MM.1S (cell line): ENCODE data around the gene IQGAP2.
"Not testable (repeated sequence)": the region's sequence is repeated elsewhere in the genome, so short reads cannot be mapped to it uniquely, and the experiment has no call there.

Experiments
- CTCF ChIP-seq: fragments of 300-600 bp; sonication (generic); IDR thresholded peaks from 2 replicates; pipeline ENCODE4 v1.5.1; 2016; ENCODE audit warnings: antibody characterized with exemption, low read length, mixed read lengths
- EZH2 ChIP-seq: fragments of 300-600 bp; sonication (generic); optimal IDR thresholded peaks from 2 replicates; pipeline ENCODE3; 2017; ENCODE audit warnings: low read depth, mild to moderate bottlenecking, antibody characterized with exemption, low read length, mixed read lengths

GRCh38 chr5:76680826-76681225, 277.7 kb downstream of the IQGAP2 start:
- not testable (repeated sequence) for TF ChIP-seq CTCF, EZH2
